Stimulated activated CD8-positive, alpha-beta memory T cell treated with anti-CD3 and anti-CD28 coated beads, Interleukin-7, amount 100 ng/mL, for 48 hours (primary cell): ENCODE results near the gene PDK1.
"Not testable (repeated sequence)": the region's sequence is repeated elsewhere in the genome, so short reads cannot be mapped to it uniquely, and the experiment has no call there.

Experiments used
- DNase-seq, 2 donors: peaks; one replicate each; pipeline ENCODE4 v3.0.0-alpha.2; 2020; ENCODE audit warnings: low read depth in 1 of 2; ENCODE audit errors: extremely low read depth in 1 of 2

Gene PDK1

DNA sequence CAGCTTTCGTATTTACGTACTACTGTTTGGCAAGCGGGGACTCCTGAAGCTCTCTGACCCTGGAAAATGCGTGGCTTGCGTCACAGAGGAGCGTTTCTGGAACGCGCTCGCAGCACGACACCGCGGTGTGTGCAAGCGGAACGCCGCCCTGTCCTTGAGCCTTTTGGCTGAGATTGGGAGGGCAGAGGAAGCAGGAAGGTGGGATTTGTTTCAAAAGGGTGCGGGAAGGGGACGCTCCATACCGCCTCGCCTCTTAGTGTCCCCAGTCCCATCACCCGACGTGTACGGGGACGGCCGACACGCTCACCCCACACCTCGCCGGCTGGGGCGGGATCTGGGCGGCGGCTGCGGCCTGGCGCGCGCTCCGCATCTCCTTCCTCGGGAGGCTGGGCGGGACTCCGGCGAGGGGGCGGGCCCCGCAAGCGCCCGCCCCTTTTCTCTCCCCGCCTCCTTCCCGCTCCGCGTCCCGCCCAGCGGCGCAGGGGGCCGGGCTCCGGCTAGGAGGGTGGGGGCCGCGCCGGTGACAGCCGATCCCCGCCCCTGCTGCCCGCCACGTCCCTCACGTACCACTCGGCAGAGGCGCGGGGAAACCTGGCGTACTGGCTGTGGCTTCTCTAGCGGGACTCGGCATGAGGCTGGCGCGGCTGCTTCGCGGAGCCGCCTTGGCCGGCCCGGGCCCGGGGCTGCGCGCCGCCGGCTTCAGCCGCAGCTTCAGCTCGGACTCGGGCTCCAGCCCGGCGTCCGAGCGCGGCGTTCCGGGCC lies at the start of gene PDK1:
Gene PDK1, plus strand, starts transcription at position 569 of the 762 bp plus-strand sequence. Its CDS starts 61 bp downstream, at position 630.
- peak; percentile 80 to 82 for DNase-seq

- no peak for DNase-seq
Measured at GRCh38 chr2:172507199-172507598, 48.7 kb upstream of the PDK1 start.

- no peak for DNase-seq
Measured at GRCh38 chr2:172510088-172510487, 45.8 kb upstream of the PDK1 start.

DNA sequence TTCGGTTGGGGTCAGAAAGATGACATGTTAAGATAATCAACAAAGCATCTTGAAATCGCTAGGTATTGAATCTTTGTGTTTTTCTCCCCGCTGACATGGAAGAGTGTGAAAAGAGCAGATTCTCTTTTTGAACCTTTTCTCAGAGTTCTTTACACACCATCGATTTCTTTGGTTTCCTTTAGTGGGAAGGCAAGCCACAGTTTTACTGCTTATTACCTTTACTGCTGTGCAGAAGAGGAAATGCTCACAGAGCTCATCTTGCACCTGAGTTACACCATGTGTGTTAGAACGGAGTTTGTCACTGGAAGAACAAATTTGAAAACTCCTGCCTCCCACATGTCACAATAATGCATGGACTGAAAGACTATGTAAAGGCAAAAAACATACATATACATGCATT lies 45.3 kb upstream of the PDK1 start:
- DNase-seq: no peak

DNA sequence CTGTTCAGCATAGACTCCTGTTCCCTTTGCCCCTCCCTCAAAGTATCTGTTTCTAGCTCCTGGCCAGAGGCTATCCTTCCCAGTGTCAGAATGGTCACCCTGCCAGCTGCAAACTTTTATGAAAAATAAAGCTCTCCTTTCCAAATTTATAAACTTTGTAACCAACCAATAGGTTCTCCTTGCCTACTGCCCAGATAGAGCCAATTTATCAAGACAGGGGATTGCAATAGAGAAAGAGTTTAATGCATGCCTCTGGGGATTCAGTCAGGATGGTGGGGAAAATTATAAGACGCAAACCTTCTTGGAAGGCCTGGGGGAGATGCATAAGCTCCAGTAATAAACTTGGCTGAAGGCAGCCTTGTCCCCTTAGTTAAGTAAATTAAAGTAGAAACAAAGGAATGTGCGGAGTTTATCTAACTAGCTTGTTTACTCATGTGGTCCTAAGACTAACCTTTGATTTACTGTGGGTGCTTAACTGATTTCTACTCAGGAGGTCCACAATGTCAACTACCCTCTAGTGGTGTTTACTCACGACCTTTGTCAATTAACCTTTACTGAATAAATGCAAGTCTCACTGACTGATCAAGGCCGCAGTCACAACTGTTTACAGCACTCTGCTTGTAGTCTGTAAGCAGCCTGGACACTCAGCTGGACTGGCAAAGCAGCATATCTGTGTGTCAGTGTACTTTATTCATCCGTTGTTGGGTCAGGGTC lies 42.9 kb upstream of the PDK1 start:
- DNase-seq: no peak

DNA sequence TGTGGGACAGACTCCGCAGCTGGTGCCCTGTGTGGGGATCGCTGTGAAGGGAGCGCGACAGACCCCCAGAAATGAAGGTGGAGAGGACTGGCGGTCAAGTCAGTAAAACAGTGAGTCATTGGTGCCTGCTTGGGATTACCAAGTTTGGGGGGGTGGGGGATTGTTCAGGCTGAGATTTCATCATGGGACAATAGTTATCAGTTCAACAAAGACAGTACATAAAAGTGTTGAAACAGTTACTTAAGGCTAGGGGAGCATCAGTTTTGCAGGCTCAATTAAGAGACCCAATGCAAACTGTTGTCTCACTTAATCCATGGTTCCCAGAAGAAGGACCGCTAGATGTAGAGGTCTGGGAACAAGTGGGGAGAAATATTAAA lies 42.4 kb upstream of the PDK1 start:
- no peak for DNase-seq

DNA sequence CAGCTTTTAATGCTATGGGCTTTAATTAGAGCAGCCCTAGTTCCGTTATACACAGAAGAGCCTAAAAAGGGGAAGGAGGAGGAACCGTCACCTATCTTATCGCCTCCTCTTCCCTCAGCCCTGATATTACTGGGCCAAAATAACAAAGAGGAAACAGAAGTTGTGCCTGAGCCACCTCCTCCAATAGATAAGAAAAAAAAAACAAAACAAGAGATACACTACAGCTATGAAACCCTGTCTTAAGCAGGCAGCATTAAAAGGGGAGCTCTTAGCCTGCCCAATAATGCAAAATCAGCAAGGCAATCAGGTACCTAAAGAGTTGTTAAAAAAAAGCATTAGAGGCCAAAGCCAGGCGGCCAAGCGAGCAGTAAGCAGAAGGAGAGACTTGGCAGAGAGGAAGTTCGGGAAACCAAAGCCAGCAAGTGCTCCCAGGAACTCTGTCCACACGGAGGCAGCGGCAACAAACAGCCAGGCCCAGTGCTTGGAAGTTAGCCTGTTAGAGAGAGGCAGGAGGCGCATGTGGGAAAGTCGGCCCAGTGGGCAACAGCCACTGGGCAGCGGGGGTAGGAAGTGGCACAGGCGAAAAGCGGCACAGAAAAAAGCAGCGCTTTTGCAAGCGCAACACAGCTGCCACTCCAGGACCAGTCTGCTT lies 41.8 kb upstream of the PDK1 start:
- no peak for DNase-seq

DNA sequence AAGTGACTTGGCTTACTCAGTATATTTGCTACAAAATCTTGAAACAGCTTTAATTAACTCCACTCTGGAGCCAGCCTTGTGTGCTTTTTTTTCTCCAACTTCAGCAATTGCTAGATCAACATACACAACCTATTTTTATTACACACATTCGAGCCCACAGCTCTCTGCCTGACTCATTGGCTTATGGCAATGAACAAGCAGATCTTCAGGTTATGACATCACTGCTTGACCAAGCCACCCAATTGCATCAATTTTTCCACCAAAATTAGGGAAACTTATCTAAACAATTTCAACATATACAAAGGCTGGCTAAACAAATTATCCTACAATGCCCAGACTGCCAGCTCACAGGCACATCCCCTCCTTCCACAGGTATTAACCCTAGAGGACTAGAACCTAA lies 39.6 kb upstream of the PDK1 start:
- DNase-seq: no peak

DNA sequence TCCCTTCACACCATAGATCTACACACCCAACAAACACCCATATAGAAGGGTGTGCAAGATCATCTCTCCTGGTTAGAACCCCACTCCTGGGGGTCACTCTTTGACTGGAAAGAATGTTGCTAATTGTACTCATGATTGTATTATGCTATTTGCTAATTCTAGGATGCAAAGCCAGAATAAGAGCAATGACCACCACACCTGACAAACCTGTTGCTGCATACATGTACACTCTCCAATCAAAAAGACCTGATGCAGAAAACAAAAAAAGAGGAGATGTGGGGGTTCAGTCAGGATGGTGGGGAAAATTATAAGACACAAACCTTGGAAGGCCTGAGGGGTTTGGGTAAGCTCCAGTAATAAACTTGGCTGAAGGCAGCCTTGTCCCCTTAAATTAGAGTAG lies 36.9 kb upstream of the PDK1 start:
- no peak for DNase-seq

DNA sequence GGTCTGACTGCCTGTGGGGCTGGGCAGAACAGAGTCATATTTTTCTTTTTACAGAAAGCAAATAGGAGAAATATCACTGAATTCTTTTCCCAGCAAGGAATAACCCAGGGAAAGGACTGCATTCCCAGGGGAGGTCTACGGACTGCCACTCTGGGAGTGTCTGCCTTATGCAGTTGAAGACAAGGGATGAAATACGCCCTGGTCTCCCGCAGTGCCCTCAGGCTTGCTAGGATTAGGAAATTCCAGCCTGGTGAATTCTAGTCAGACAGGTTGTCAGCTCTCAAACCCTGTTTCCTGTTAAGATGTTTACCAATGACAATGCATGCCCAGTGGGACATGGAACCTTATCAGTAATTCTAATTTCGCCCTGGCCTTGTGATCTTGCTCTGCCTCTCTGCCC lies 30.3 kb upstream of the PDK1 start:
- DNase-seq: no peak

DNA sequence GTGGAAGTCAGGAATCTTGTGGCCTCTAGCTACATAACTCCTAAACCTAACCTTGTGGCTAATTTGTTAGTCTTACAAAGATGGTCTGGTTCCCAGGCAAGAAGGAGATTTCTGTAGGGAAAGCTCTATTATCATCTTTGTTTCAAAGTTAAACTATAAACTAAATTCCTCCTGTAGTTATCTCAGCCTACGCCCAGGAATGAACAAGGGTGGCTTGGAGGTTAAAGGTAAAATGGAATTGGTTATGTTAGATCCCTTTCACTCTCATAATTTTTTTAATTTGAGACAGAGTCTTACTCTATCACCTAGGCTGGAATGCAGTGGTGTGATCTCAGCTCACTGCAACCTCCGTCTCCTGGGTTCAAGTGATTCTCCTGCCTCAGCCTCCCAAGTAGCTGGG lies 24.6 kb upstream of the PDK1 start:
- no peak for DNase-seq

DNA sequence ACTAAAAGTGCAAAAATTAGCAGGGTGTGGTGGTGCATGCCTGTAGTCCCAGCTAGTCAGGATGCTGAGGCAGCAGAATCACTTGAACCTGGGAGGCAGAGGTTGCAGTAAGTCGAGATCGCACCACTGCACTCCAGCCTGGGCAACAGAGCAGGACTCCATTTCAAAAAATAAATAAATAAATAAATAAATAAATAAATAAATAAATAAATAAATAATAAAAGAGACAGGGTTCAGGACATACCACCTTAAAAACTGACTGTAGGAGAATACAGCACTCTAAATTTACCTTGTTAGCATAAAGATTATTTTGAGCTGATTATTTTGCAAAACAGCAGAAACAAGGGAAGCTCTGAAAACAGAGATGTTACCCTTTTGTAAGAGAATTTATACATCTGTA lies 23.4 kb upstream of the PDK1 start:
- DNase-seq: not testable (repeated sequence)

DNA sequence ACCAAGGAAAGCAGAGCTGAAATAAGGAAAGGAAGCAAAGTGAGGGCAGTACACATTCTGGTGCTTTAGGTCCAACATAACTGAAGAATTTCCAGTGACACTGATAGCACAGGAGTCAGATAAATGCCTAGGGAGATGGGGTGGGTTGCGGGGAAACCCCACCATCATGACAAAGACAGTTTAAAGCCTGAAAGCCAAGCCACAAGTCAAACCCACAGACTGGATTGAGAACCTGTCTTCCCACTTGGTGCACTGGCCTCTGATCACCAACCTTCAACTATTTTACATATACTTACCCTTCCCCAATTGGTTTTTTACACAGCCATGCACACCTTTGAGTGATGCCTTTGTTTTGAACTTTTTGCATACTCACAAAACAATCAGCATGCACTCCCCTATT lies 22.2 kb upstream of the PDK1 start:
- no peak for DNase-seq

DNA sequence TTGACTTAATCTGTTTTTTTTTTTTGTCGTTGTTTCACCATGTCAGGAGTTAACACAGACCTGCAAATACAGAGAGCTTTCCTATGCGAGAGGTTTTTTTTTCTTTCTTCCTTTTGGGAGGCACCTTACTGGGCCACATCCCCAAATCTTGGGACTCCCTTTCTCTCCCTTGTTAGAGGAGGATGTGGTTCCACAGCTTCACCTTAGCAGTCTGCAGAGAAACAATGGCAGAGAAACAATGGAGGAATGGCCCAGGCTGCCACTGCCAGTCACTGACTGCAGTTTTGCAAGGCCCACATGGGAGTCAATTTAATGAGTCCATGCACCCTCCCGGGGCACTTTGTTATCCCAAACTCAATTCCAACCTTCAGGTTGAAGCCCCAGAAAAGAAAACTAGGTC lies 20.8 kb upstream of the PDK1 start:
- no peak for DNase-seq

- DNase-seq: not testable (repeated sequence)
Measured at GRCh38 chr2:172537851-172538250, 18.0 kb upstream of the PDK1 start.

- no peak for DNase-seq
Measured at GRCh38 chr2:172539767-172540166, 16.1 kb upstream of the PDK1 start.

DNA sequence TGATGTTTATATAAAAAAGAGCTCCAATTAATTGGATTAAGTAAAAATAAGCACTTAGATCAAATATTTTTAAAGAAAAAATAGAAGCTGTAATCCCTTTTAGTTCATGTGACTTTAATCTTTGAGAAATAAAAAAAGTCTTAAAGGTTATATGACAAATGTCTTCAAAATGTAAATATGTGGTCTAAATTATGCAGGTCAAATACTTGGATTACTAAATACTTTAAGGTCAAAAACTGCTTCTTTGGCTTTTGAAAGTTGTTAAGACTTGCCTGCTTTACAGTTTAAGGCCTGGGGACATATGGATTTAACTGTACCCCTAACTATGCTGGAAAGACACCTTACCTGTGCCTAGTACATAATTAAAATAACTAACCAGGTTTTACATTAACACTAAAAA lies 15.5 kb upstream of the PDK1 start:
- no peak for DNase-seq

GRCh38 chr2:172545408-172546075 lies 10.3 kb upstream of the PDK1 start:
- no peak for DNase-seq

GRCh38 chr2:172549131-172549530 lies 6.8 kb upstream of the PDK1 start:
- DNase-seq: no peak

DNA sequence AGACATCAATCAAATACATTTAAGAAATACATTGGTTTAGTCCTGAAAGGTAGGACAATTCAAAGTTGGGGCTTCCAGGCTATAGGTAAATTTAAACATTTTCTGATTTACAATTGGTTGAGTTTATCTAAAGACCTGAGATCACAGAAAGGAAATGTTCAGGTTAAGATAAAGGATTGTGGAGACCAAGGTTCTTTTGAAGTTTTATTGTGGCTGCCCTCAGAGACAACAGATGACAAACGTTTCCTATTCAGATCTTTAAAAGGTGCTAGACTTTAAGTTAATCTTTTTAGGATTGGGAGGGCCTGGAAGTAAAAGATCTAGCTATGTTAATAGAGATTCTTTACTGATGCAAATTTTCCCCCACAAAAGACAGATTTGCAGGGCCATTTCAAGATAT lies 6.1 kb upstream of the PDK1 start:
- not testable (repeated sequence) for DNase-seq

GRCh38 chr2:172550419-172550818 lies 5.5 kb upstream of the PDK1 start:
- DNase-seq: no peak
